ENCODE measurements around the gene ZNF728. TPM values are rescaled to one million over a fixed set of nuclear protein-coding genes. Genes with fewer than 3 reads are reported as not detected.
"Not testable (repeated sequence)": the region's sequence is repeated elsewhere in the genome, so short reads cannot be mapped to it uniquely, and the experiment has no call there.

The ZNF728 gene
- 4.1 TPM for total RNA-seq
- long read RNA-seq, partial matches to known transcripts = 0 of 8 reads
- long read RNA-seq, other reads (novel, unspliced or antisense) = 4 of 8 reads

GRCh38 chr19:23002690-23003422 lies at the start of gene ZNF728:
Gene ZNF728, minus strand, starts transcription at chr19:23003176. Its CDS starts 146 bp downstream, at chr19:23003030.
- peak; percentile 90 for DNase-seq
- intact Hi-C loops (cut with DNase I) = no loop called here
- peak; percentile 96 for ATAC-seq (ENCODE audit: poor library complexity)

GRCh38 chr19:23052349-23052748 lies 49.4 kb upstream of the ZNF728 start:
- ATAC-seq (ENCODE audit: poor library complexity) = no peak
- intact Hi-C loops (cut with DNase I) = no loop called here
- no peak for DNase-seq

- intact Hi-C loops (cut with DNase I) = no loop called here
- DNase-seq = no peak
- ATAC-seq (ENCODE audit: poor library complexity) = no peak
These were observed 46.3 kb upstream of the ZNF728 start for GRCh38 chr19:23049256-23049655.

GRCh38 chr19:23046743-23047142 lies 43.8 kb upstream of the ZNF728 start:
- intact Hi-C loops (cut with DNase I) = no loop called here
- DNase-seq = no peak
- ATAC-seq (ENCODE audit: poor library complexity) = no peak

- ATAC-seq (ENCODE audit: poor library complexity) (no peak), DNase-seq (no peak)
- intact Hi-C loops (cut with DNase I) = no loop called here
These were observed 30.7 kb upstream of the ZNF728 start for GRCh38 chr19:23033721-23034120.

- DNase-seq = no peak
- no peak for ATAC-seq (ENCODE audit: poor library complexity)
- intact Hi-C loops (cut with DNase I) = no loop called here
These were observed 12.7 kb upstream of the ZNF728 start for GRCh38 chr19:23015660-23016059.

GRCh38 chr19:22994957-22995356 lies 8.0 kb downstream of the ZNF728 start:
- intact Hi-C loops (cut with DNase I); DNase-seq: not testable (repeated sequence)
- ATAC-seq (ENCODE audit: poor library complexity) = peak; percentile 61

- intact Hi-C loops (cut with DNase I) = no loop called here
- DNase-seq (no peak), ATAC-seq (ENCODE audit: poor library complexity) (no peak)
These were observed 26.7 kb downstream of the ZNF728 start for GRCh38 chr19:22976248-22976647.

- ATAC-seq (ENCODE audit: poor library complexity); intact Hi-C loops (cut with DNase I); DNase-seq: not testable (repeated sequence)
These were observed 27.3 kb downstream of the ZNF728 start for GRCh38 chr19:22975546-22976136.

GRCh38 chr19:22945560-22945959 lies 57.4 kb downstream of the ZNF728 start:
- intact Hi-C loops (cut with DNase I) = no loop called here
- ATAC-seq (ENCODE audit: poor library complexity) = no peak
- no peak for DNase-seq

- ATAC-seq (ENCODE audit: poor library complexity) = no peak
- no peak for DNase-seq
- intact Hi-C loops (cut with DNase I) = no loop called here
These were observed 67.8 kb downstream of the ZNF728 start for GRCh38 chr19:22935151-22935550.

GRCh38 chr19:22927576-22927975 lies 75.4 kb downstream of the ZNF728 start:
- intact Hi-C loops (cut with DNase I); DNase-seq: not testable (repeated sequence)

GRCh38 chr19:22925181-22925580 lies 77.8 kb downstream of the ZNF728 start:
- ATAC-seq (ENCODE audit: poor library complexity); DNase-seq; intact Hi-C loops (cut with DNase I): not testable (repeated sequence)

More at GRCh38 chr19:22927576-22927975, 75.4 kb downstream of the ZNF728 start:
- ATAC-seq (ENCODE audit: poor library complexity) = not testable (repeated sequence)

Other genes starting within 250 kb of the ZNF728 start
- gene ZNF99, start 219.0 kb downstream of the ZNF728 start, total RNA-seq = 0.05 TPM
- gene ZNF723, start 170.9 kb downstream of the ZNF728 start, total RNA-seq = not detected
- gene ZNF730, start 113.8 kb upstream of the ZNF728 start, total RNA-seq = not detected
- gene ZNF724, start 247.2 kb upstream of the ZNF728 start, total RNA-seq = 1.3 TPM

Data from Right ventricle myocardium superior (tissue), 1 donor.